Endodermal cell (in vitro differentiated cells): ENCODE data around the gene PDE7B. TPM values are rescaled to one million over a fixed set of nuclear protein-coding genes. Genes with fewer than 3 reads are reported as not detected.

ENCODE experiments used
- DNase-seq: peaks from one replicate; pipeline ENCODE4 v3.0.0-alpha.2; 2017
- H3K27ac ChIP-seq: 2 replicates; pipeline ENCODE4 v1.5.1; 2013; ENCODE audit warnings: mild to moderate bottlenecking, low read depth, low read length, moderate library complexity
- H3K27me3 ChIP-seq: 2 replicates; pipeline ENCODE4 v1.6.1; 2013; ENCODE audit warnings: mild to moderate bottlenecking, low read length, moderate library complexity; ENCODE audit not compliant: insufficient read depth, control insufficient read depth, poor library complexity, severe bottlenecking
- H3K36me3 ChIP-seq: 2 replicates; pipeline ENCODE4 v1.7.0; 2013; ENCODE audit warnings: mild to moderate bottlenecking, low read length, moderate library complexity; ENCODE audit not compliant: control insufficient read depth, insufficient read depth
- H3K4me1 ChIP-seq: one replicate; pipeline ENCODE4 v1.7.0; 2013; ENCODE audit warnings: low read length; ENCODE audit not compliant: control insufficient read depth, insufficient read depth
- H3K4me3 ChIP-seq: 2 replicates; pipeline ENCODE4 v1.5.1; 2013; ENCODE audit warnings: mild to moderate bottlenecking, low read length, moderate library complexity
- H3K9ac ChIP-seq: 2 replicates; pipeline ENCODE4 v1.6.1; 2013; ENCODE audit warnings: mild to moderate bottlenecking, low read length, moderate library complexity; ENCODE audit not compliant: poor library complexity, severe bottlenecking; ENCODE audit errors: extremely low read depth
- H3K9me3 ChIP-seq: 2 replicates; pipeline ENCODE4 v1.6.1; 2013; ENCODE audit warnings: mild to moderate bottlenecking, low read length, moderate library complexity; ENCODE audit not compliant: control insufficient read depth
- H3K27ac Mint-ChIP-seq: 2 replicates; pipeline ENCODE4 v1.8.0; 2020; ENCODE audit warnings: mixed read lengths
- H3K27me3 Mint-ChIP-seq: 2 replicates; pipeline ENCODE4 v1.8.0; 2021; ENCODE audit warnings: mild to moderate bottlenecking, mixed read lengths; ENCODE audit not compliant: insufficient read depth
- H3K36me3 Mint-ChIP-seq: 2 replicates; pipeline ENCODE4 v1.8.0; 2020; ENCODE audit warnings: low read depth, mixed read lengths
- H3K4me1 Mint-ChIP-seq: 2 replicates; pipeline ENCODE4 v1.8.0; 2020; ENCODE audit warnings: mixed read lengths
- H3K4me3 Mint-ChIP-seq: 2 replicates; pipeline ENCODE4 v1.8.0; 2020; ENCODE audit warnings: mild to moderate bottlenecking, moderate library complexity, mixed read lengths
- H3K9me3 Mint-ChIP-seq: 2 replicates; pipeline ENCODE4 v1.8.0; 2020; ENCODE audit warnings: mild to moderate bottlenecking, mixed read lengths
- CTCF ChIP-seq: fragments of 200-600 bp; sonication (generic); conservative IDR thresholded peaks from 2 replicates; pipeline ENCODE4 v1.5.0; 2021; ENCODE audit warnings: antibody characterized with exemption, mild to moderate bottlenecking
- WGBS, 2 experiments: methylation state at CpG; one replicate each; pipeline versions ENCODE4 v1.1.5 to v1.1.7; 2013; ENCODE audit warnings: missing lambda C conversion rate in 2 of 2, mixed read lengths in 1 of 2; ENCODE audit not compliant: insufficient coverage in 1 of 2, insufficient read length in 1 of 2; 5-methylcytosine and 5-hydroxymethylcytosine counted together
- total RNA-seq, 2 donors: library from RNA; stranded (reverse); fragmentation: NEBNext Ultra II Directional in 1 of 2; extraction: Animal tissue kit (Norgen Biotek cat#: 25700) in 1 of 2; gene quantifications; 2 replicates in 1 of 2; 3 replicates in 1 of 2; pipeline ENCODE4 v1.2.1, GENCODE V29; 2021

PDE7B gene
- total RNA-seq, 2 donors from 2014 or later: 0.26 TPM; not detected in 1

DNA sequence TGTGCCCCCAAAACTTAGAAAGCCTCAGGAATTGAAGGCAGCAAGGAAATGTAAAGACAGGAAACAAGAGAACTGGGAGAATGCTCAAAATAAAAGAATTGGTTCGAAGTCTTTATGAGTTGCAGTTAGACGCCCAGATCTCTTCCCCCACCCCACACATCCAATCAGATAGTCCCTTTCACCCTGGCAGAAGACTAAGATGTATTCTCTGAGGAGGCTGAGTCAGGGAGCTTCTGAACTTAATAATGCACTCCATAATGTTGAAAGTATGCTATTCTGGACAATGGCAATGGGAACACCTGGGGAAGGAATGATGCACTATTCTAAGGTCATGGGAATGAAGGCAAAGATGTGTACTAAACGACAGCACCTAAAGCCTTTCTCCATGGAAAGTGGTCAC, 225.0 kb downstream of the PDE7B start:
- no peak overlapping the region for H3K4me3 Mint-ChIP-seq
- WGBS, 2 experiments: 86 to 92% methylated on average over 1 to 3 of the region's 3 CpGs
- H3K27ac Mint-ChIP-seq: no peak overlapping the region
- Histone ChIP-seq H3K4me1 (no peaks in the 10 kb centered on the region), H3K4me3 (no peak overlapping the region), H3K36me3 (no peaks in the 10 kb centered on the region), H3K9ac (no peak overlapping the region), H3K27me3 (no peaks in the 10 kb centered on the region), H3K27ac (no peak overlapping the region), H3K9me3 (no peaks in the 10 kb centered on the region)
- DNase-seq: no peak
- no peaks in the 10 kb centered on the region for H3K4me1 Mint-ChIP-seq
- H3K27me3 Mint-ChIP-seq: no peaks in the 10 kb centered on the region
- no peaks in the 10 kb centered on the region for H3K36me3 Mint-ChIP-seq
- no peaks in the 10 kb centered on the region for H3K9me3 Mint-ChIP-seq
- TF ChIP-seq CTCF: no peak

GRCh38 chr6:136077834-136078576, 226.5 kb downstream of the PDE7B start:
- Mint-ChIP-seq H3K9me3 (no peaks in the 10 kb centered on the region), H3K4me3 (no peak overlapping the region), H3K27me3 (no peaks in the 10 kb centered on the region), H3K27ac (no peak overlapping the region), H3K36me3 (no peaks in the 10 kb centered on the region), H3K4me1 (no peaks in the 10 kb centered on the region)
- DNase-seq: no peak
- Histone ChIP-seq H3K27me3 (no peaks in the 10 kb centered on the region), H3K36me3 (no peaks in the 10 kb centered on the region), H3K4me1 (no peaks in the 10 kb centered on the region), H3K4me3 (no peak overlapping the region), H3K9me3 (no peaks in the 10 kb centered on the region), H3K9ac (no peak overlapping the region), H3K27ac (no peak overlapping the region)
- 89 to 91% methylated on average over 4 to 5 of the region's 5 CpGs for WGBS, 2 experiments
- no peak for TF ChIP-seq CTCF

GRCh38 chr6:136079701-136080565, 228.4 kb downstream of the PDE7B start:
- H3K27ac Mint-ChIP-seq: no peak overlapping the region
- H3K9ac ChIP-seq: no peak overlapping the region
- no peaks in the 10 kb centered on the region for H3K36me3 ChIP-seq
- H3K4me3 ChIP-seq: no peak overlapping the region
- H3K4me3 Mint-ChIP-seq: no peak overlapping the region
- no peaks in the 10 kb centered on the region for H3K4me1 Mint-ChIP-seq
- no peaks in the 10 kb centered on the region for H3K9me3 Mint-ChIP-seq
- no peak for DNase-seq
- H3K27me3 Mint-ChIP-seq: no peaks in the 10 kb centered on the region
- no peaks in the 10 kb centered on the region for H3K27me3 ChIP-seq
- H3K27ac ChIP-seq: no peak overlapping the region
- no peaks in the 10 kb centered on the region for H3K9me3 ChIP-seq
- H3K36me3 Mint-ChIP-seq: no peaks in the 10 kb centered on the region
- 87 to 100% methylated on average over 1 to 5 of the region's 6 CpGs for WGBS, 2 experiments
- no peak for TF ChIP-seq CTCF
- no peaks in the 10 kb centered on the region for H3K4me1 ChIP-seq
